ENCODE data around the gene GTF3C2.

The GTF3C2 gene

DNA sequence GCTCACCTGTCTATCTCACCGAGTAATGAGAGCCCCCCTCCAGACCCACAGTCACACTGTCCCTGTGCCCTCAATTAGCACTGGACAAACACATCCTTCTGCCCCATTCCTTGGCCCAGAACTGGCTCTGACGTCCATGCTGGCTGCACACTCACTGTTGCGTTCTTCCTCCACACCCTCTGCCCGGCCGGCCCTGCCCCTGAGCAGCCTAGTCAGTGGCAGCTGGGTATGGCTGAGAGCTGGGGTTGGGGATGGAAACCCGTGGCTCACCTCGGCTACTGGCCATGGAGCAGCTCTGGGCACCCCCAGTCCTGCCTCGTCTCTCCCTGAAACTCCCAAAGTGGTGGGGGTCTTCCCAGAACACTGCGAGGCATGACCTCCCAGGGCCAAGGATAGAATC, 41.9 kb downstream of the GTF3C2 start (continued):
- TF ChIP-seq, protein P1, sequence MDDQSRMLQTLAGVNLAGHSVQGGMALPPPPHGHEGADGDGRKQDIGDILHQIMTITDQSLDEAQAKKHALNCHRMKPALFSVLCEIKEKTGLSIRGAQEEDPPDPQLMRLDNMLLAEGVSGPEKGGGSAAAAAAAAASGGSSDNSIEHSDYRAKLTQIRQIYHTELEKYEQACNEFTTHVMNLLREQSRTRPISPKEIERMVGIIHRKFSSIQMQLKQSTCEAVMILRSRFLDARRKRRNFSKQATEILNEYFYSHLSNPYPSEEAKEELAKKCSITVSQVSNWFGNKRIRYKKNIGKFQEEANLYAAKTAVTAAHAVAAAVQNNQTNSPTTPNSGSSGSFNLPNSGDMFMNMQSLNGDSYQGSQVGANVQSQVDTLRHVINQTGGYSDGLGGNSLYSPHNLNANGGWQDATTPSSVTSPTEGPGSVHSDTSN (CRISPR knock-in tag; IDR thresholded peaks at IDR 0.05) = no peak

DNA sequence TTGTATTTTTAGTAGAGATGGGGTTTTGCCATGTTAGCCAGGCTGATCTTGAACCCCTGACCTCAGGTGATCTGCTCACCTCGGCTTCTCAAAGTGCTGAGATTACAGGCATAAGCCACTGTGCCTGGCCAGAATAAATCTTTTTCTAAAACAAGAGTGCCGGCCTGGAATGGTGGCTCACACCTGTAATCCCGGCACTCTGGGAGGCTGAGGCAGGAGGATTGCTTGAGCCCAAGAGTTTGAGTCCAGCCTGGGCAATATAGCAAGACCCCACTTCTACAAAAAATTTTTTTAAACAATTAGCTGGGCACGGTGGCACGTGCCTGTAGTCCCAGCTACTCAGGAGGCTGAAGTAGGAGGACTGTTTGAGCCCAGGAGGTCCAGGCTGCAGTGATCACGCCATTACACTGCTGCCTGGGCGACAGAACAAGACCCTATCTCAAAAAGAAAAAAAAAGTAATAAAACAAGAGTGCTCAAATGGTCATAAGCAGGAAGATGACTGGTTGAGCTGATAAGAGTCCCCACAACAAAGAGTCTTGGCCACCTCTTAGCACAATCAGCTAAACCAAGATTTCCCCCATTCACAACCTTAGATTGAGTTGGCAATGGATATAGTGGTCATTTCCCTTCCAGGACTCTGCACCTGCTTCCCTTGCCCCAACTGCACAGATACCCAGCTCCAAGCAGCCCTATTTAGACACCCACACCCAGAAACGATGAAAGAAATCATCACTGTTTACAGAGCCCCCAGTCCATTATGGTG, 42.5 kb downstream of the GTF3C2 start:
- POLR2A ChIA-PET = no interaction called here
- CTCF ChIA-PET = interaction anchor here (1.1 kb wide), 1 partner anchor 11 kb away, joined by 5 read pairs; no protein-coding TSS in a partner anchor
- Histone ChIP-seq H3K4me1 (ENCODE audit: control insufficient read depth, insufficient read depth, low read length) (peaks cover 8% of the 10 kb centered on the region; the same call in 1 of the 2 replicates), H3K4me3 (ENCODE audit: low read depth, low read length) (no peak overlapping the region), H3K36me3 (ENCODE audit: control insufficient read depth in 2 of 2, insufficient read depth in 1 of 2, low read length in 2 of 2) (peaks cover 0 to 36% of the 10 kb centered on the region in 2 experiments; a peak in 2 of 3 replicates), H3K27ac (ENCODE audit: extremely low read depth, low read depth, low read length) (no peak overlapping the region), H3K9me3 (ENCODE audit: control insufficient read depth, insufficient read depth, low read depth, low read length) (no peaks in the 10 kb centered on the region)
- TF ChIP-seq ZNF121 (tag by site-specific recombination; IDR thresholded peaks at IDR 0.05) (peak; percentile 71; the same call in 1 of the 2 replicates), ZNF10 (tag by site-specific recombination; IDR thresholded peaks at IDR 0.05) (no peak), ZNF184 (tag by site-specific recombination; IDR thresholded peaks at IDR 0.05) (no peak), ZNF624 (tag by site-specific recombination; IDR thresholded peaks at IDR 0.05) (no peak)

DNA sequence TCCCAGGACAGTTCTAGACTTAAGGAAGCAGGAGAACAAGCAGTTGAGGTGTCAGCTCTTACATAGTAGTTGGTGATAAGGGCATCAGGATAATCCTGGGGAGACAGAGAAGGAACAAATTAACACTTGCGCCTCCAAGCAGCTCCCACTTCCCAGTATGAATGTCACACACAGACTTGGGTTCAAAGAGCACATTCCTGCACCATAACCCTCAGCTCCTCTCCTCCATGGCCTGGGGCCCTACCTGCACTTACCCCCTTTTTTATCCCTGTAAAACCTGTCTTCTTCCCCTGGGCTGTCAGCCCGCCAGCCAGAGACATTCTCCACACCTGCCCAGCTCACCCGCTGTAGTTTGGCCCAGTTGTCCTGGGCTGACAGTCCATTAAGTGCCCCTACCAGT, 44.4 kb downstream of the GTF3C2 start:
- TF ChIP-seq RBAK (tag by site-specific recombination; IDR thresholded peaks at IDR 0.05) (no peak), SALL2 (tag by site-specific recombination; IDR thresholded peaks at IDR 0.05; ENCODE audit: borderline replicate concordance) (no peak), ZNF146 (tag by site-specific recombination; IDR thresholded peaks at IDR 0.05) (no peak), ZNF223 (tag by site-specific recombination; IDR thresholded peaks at IDR 0.05) (no peak), ZNF654 (tag by site-specific recombination; IDR thresholded peaks at IDR 0.05; ENCODE audit: low read depth) (no peak), ZNF837 (tag by site-specific recombination; IDR thresholded peaks at IDR 0.05) (no peak)
- TF ChIP-seq, protein P2, sequence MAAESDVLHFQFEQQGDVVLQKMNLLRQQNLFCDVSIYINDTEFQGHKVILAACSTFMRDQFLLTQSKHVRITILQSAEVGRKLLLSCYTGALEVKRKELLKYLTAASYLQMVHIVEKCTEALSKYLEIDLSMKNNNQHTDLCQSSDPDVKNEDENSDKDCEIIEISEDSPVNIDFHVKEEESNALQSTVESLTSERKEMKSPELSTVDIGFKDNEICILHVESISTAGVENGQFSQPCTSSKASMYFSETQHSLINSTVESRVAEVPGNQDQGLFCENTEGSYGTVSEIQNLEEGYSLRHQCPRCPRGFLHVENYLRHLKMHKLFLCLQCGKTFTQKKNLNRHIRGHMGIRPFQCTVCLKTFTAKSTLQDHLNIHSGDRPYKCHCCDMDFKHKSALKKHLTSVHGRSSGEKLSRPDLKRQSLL (tag by site-specific recombination; IDR thresholded peaks at IDR 0.05) = no peak
- TF ChIP-seq, protein P3, sequence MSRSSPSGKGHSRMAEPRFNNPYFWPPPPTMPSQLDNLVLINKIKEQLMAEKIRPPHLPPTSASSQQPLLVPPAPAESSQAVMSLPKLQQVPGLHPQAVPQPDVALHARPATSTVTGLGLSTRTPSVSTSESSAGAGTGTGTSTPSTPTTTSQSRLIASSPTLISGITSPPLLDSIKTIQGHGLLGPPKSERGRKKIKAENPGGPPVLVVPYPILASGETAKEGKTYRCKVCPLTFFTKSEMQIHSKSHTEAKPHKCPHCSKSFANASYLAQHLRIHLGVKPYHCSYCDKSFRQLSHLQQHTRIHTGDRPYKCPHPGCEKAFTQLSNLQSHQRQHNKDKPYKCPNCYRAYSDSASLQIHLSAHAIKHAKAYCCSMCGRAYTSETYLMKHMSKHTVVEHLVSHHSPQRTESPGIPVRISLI (tag by site-specific recombination; IDR thresholded peaks at IDR 0.05) = no peak
- Histone ChIP-seq H3K4me3 (ENCODE audit: low read depth, low read length) (no peak overlapping the region), H3K36me3 (ENCODE audit: control insufficient read depth in 2 of 2, insufficient read depth in 1 of 2, low read length in 2 of 2) (peaks cover 0 to 41% of the 10 kb centered on the region in 2 experiments; a peak in 2 of 3 replicates), H3K27ac (ENCODE audit: extremely low read depth, low read depth, low read length) (no peak overlapping the region), H3K4me1 (ENCODE audit: control insufficient read depth, insufficient read depth, low read length) (peaks cover 3% of the 10 kb centered on the region; the same call in 1 of the 2 replicates), H3K9me3 (ENCODE audit: control insufficient read depth, insufficient read depth, low read depth, low read length) (no peaks in the 10 kb centered on the region)
- POLR2A ChIA-PET = interaction anchor here (0.5 to 0.6 kb wide), 2 partner anchors 52 to 225 kb away, joined by 3 to 6 read pairs; no protein-coding TSS in a partner anchor
- CTCF ChIA-PET = interaction anchor here (0.7 to 2.3 kb wide), 3 partner anchors 9 to 371 kb away, joined by 3 to 11 read pairs (median 3); no protein-coding TSS in a partner anchor

DNA sequence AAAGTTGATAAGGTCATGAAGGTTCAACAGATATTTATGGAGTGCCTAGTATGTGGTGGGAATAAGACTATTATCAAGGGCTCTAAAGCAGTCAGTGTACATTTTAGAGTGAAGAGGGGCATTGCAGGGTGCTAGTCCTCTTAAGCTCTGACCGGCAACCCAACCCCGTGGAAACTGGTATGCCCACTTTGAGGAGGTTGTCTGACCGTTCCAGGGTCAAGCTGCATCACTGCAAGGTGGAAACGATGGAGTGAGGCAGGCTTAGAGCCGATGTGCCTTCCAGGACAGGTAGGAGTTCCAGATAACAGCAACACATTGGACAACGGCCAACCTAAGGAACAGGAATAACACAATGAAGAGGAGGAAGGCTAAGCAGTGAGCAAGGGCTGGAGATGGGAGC, 46.9 kb downstream of the GTF3C2 start:
- no peak overlapping the region for H3K27ac ChIP-seq (ENCODE audit: extremely low read depth, low read depth, low read length)
- ChIA-PET CTCF (interaction anchor here (0.6 to 1.3 kb wide), 3 partner anchors 11 to 20 kb away, joined by 3 to 5 read pairs (median 3); no protein-coding TSS in a partner anchor), POLR2A (no interaction called here)
- no peak overlapping the region for H3K4me3 ChIP-seq (ENCODE audit: low read depth, low read length)
- H3K4me1 ChIP-seq (ENCODE audit: control insufficient read depth, insufficient read depth, low read length) = no peaks in the 10 kb centered on the region
- TF ChIP-seq SP2 (tag by site-specific recombination; IDR thresholded peaks at IDR 0.05) (no peak), ZNF341 (tag by site-specific recombination; IDR thresholded peaks at IDR 0.05; ENCODE audit: low read depth) (no peak), RBAK (tag by site-specific recombination; IDR thresholded peaks at IDR 0.05) (no peak), ZNF549 (tag by site-specific recombination; IDR thresholded peaks at IDR 0.05) (no peak), ZNF529 (tag by site-specific recombination; IDR thresholded peaks at IDR 0.05; ENCODE audit: insufficient replicate concordance) (no peak), ZNF23 (tag by site-specific recombination; IDR thresholded peaks at IDR 0.05; ENCODE audit: borderline replicate concordance) (no peak), ZNF214 (tag by site-specific recombination; IDR thresholded peaks at IDR 0.05; ENCODE audit: borderline replicate concordance) (no peak), GLIS1 (tag by site-specific recombination; IDR thresholded peaks at IDR 0.05) (no peak)
- TF ChIP-seq, protein P4, sequence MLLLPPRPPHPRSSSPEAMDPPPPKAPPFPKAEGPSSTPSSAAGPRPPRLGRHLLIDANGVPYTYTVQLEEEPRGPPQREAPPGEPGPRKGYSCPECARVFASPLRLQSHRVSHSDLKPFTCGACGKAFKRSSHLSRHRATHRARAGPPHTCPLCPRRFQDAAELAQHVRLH (tag by site-specific recombination; IDR thresholded peaks at IDR 0.05) = no peak
- no peaks in the 10 kb centered on the region for H3K9me3 ChIP-seq (ENCODE audit: control insufficient read depth, insufficient read depth, low read depth, low read length)
- peaks cover 0 to 29% of the 10 kb centered on the region in 2 experiments; a peak in 2 of 3 replicates for H3K36me3 ChIP-seq (ENCODE audit: control insufficient read depth in 2 of 2, insufficient read depth in 1 of 2, low read length in 2 of 2)
